ENCODE results near the gene DENND4C. TPM values are rescaled to one million over a fixed set of nuclear protein-coding genes. Genes with fewer than 3 reads are reported as not detected.
A peak's percentile ranks its signal among the peaks of the same experiment; 100 is the strongest.

Gene DENND4C
- total and polyA plus RNA-seq, 8 donors, result 44.8 to 59.3 (median 53.6) TPM

DNA sequence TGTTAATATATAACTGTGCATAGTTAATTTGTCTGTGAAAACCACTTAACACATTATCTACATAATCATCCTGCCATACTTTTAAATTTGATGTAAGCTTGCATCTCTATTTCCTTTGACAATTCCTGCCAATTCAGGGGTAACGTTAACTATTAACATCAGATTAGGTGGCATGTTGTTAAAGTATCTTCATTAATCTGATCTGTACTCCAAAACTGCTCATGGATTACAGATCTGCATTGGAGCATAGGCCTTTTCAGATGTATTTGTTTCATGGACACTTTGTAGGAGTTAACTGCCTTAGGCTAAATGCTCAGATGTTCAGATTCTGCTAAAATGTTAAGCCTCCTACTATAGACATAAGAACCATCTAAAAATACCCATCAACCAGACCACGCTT lies 146.4 kb downstream of the DENND4C start:
- peak overlapping the region in 1 of 2 donors; percentile 7 for H3K27ac ChIP-seq
- H3K36me3 ChIP-seq, result peaks cover 7 to 70% of the 10 kb centered on the region in 2 donors
- H3K4me1 ChIP-seq, result peaks cover 18 to 30% of the 10 kb centered on the region in 2 donors
- intact Hi-C loops (cut with DNase I), result no loop called here
- no peak for DNase-seq
- ATAC-seq, result no peak
- H3K4me3 ChIP-seq, result peak overlapping the region in 1 of 2 donors; percentile 73
- no peaks in the 10 kb centered on the region for H3K27me3 ChIP-seq
- no peaks in the 10 kb centered on the region for H3K9me3 ChIP-seq
- TF ChIP-seq, protein P1, sequence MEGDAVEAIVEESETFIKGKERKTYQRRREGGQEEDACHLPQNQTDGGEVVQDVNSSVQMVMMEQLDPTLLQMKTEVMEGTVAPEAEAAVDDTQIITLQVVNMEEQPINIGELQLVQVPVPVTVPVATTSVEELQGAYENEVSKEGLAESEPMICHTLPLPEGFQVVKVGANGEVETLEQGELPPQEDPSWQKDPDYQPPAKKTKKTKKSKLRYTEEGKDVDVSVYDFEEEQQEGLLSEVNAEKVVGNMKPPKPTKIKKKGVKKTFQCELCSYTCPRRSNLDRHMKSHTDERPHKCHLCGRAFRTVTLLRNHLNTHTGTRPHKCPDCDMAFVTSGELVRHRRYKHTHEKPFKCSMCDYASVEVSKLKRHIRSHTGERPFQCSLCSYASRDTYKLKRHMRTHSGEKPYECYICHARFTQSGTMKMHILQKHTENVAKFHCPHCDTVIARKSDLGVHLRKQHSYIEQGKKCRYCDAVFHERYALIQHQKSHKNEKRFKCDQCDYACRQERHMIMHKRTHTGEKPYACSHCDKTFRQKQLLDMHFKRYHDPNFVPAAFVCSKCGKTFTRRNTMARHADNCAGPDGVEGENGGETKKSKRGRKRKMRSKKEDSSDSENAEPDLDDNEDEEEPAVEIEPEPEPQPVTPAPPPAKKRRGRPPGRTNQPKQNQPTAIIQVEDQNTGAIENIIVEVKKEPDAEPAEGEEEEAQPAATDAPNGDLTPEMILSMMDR (IDR thresholded peaks at IDR 0.05), result no peak

DNA sequence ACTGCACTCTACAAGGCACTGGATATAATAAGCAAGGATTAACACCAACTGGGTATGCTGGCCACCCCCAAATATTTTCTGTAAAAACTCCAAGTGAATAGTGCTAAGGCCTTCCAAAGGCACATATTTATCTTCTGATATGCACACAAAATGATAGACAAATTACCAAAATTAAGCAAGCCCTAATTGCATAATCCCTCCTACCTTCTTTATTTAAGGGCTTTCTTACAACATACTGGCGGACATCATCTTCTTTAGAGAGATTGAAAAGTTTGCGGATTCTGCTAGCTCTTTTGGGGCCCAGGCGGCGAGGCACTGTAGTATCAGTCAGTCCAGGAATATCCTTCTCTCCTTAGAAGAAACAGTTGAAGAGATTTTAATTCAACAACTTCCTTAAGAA lies 147.7 kb downstream of the DENND4C start:
- Histone ChIP-seq H3K36me3 (peaks cover 7 to 60% of the 10 kb centered on the region in 2 donors), H3K27me3 (no peaks in the 10 kb centered on the region), H3K4me1 (peaks cover 18 to 30% of the 10 kb centered on the region in 2 donors), H3K9me3 (no peaks in the 10 kb centered on the region), H3K27ac (no peak overlapping the region), H3K4me3 (peak overlapping the region in 1 of 2 donors; percentile 73)
- no peak for ATAC-seq
- intact Hi-C loops (cut with DNase I), result no loop called here
- peak in 1 of 4 donors; percentile 24 for DNase-seq
- TF ChIP-seq, protein P1 (IDR thresholded peaks at IDR 0.05), result no peak

DNA sequence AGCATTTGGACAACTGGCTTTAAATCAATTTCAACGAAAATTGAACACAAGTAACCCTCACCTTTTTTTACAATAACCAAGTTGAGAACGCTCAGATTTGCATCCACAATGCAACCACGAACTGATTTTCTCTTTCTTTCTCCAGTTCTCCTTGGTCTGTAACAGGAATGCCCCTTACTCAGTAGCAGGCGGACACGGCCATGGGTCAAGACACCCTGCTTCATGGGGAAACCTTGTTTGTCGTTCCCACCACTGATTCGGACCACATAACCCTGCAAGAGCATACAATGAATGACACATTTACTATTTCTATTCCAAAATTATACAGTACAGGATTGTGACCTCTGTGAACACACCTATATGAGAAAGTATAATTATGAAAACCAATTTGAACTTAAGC lies 148.2 kb downstream of the DENND4C start:
- intact Hi-C loops (cut with DNase I), result no loop called here
- TF ChIP-seq, protein P1 (IDR thresholded peaks at IDR 0.05), result no peak
- DNase-seq (peak in 1 of 4 donors; percentile 55), ATAC-seq (no peak)
- Histone ChIP-seq H3K27me3 (no peaks in the 10 kb centered on the region), H3K4me1 (peaks cover 18 to 30% of the 10 kb centered on the region in 2 donors), H3K4me3 (peak overlapping the region; percentile 64 to 73), H3K27ac (peak overlapping the region in 1 of 2 donors; percentile 95), H3K36me3 (peaks cover 7 to 55% of the 10 kb centered on the region in 2 donors), H3K9me3 (no peaks in the 10 kb centered on the region)

DNA sequence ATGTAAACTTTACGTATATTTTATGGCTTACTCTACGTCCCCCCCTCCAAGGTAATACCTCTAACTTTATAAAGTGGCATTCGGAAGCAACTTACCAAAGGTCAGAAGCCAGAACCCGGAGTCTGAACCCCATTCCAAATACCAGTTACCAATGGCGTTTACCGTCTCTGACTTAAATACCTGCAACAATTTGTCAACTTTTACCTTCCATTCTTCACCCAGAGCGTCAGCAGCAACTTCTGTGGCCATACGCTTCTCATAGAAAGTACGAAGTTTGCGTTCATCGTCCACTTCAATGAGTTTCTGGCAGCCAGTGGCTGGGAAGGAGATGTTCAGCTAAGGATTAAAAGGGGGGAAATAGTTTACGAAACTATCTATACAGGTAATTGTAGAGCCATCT lies 148.8 kb downstream of the DENND4C start:
- intact Hi-C loops (cut with DNase I), result no loop called here
- DNase-seq, result no peak
- ATAC-seq, result no peak

DNA sequence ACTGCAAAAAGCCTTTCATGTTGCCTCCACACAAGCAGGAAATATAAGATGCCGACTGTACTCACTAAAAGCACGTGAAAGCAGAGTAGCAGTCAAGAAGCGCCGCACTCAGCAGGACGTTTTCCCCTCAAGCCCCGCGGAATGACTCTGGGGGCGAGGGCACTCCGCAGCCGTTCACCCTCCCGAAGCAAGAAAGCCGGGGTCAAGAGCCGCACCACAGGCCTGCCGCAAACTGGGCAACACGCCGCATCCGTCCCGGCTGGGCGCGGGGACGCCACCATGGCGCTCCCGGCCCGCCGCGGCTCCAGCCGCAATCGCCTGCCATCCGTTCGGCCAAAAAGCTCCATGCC lies 149.2 kb downstream of the DENND4C start:
- ATAC-seq, result peak; percentile 57
- Histone ChIP-seq H3K4me1 (peaks cover 18 to 30% of the 10 kb centered on the region in 2 donors), H3K4me3 (peak overlapping the region; percentile 64 to 73), H3K36me3 (peaks cover 7 to 45% of the 10 kb centered on the region in 2 donors), H3K9me3 (no peaks in the 10 kb centered on the region), H3K27me3 (no peaks in the 10 kb centered on the region), H3K27ac (peak overlapping the region; percentile 89 to 95)
- TF ChIP-seq, protein P1 (IDR thresholded peaks at IDR 0.05), result no peak
- intact Hi-C loops (cut with DNase I), result no loop called here
- DNase-seq, result peak in 3 of 4 donors; percentile 39 to 83 (median 44)

More for the DNA sequence above, 148.8 kb downstream of the DENND4C start:
- Histone ChIP-seq H3K9me3 (no peaks in the 10 kb centered on the region), H3K36me3 (peaks cover 7 to 49% of the 10 kb centered on the region in 2 donors), H3K27me3 (no peaks in the 10 kb centered on the region), H3K4me1 (peaks cover 18 to 30% of the 10 kb centered on the region in 2 donors), H3K27ac (peak overlapping the region; percentile 89 to 95), H3K4me3 (peak overlapping the region; percentile 64 to 73)
- TF ChIP-seq, protein P1 (IDR thresholded peaks at IDR 0.05), result no peak
